Tibial nerve (tissue), 4 donors: Measurements from ENCODE around the gene AIFM3. TPM values are rescaled to one million over a fixed set of nuclear protein-coding genes. Genes with fewer than 3 reads are reported as not detected.

Experiments used
- DNase-seq, 2 donors: peaks; one replicate each; pipeline ENCODE4 v3.0.0-alpha.2; 2019; ENCODE audit warnings: low spot score in 2 of 2
- H3K27ac ChIP-seq, 4 donors: fragments of 200-600 bp; sonication (generic) in 3 of 4; one replicate each; pipeline ENCODE4 v1.5.1; 2017 to 2019; ENCODE audit warnings: mild to moderate bottlenecking in 1 of 4
- H3K27me3 ChIP-seq, 2 donors: fragments of 200-600 bp; sonication (generic) in 1 of 2; one replicate each; pipeline versions ENCODE4 v1.5.1 to v1.6.0; 2017 to 2019
- H3K36me3 ChIP-seq, 3 donors: fragments of 200-600 bp; sonication (generic); one replicate each; pipeline ENCODE4 v1.5.1; 2018 to 2019
- H3K4me1 ChIP-seq, 4 donors: fragments of 200-600 bp; sonication (generic) in 3 of 4; one replicate each; pipeline ENCODE4 v1.5.1; 2017 to 2019
- H3K4me3 ChIP-seq, 4 donors: fragments of 200-600 bp; sonication (generic) in 3 of 4; one replicate each; pipeline ENCODE4 v1.5.1; 2017 to 2019; ENCODE audit warnings: mild to moderate bottlenecking in 1 of 4, moderate library complexity in 1 of 4
- H3K9me3 ChIP-seq, 4 donors: fragments of 200-600 bp; sonication (generic) in 3 of 4; one replicate each; pipeline ENCODE4 v1.5.1; 2017 to 2019
- CTCF ChIP-seq, 5 experiments: fragments of 200-600 bp in 3 of 5; fragments of 450-650 bp in 2 of 5; sonication (generic) in 3 of 5; IDR thresholded peaks; one replicate each; pipeline ENCODE4 v1.5.1; 2016 to 2019; ENCODE audit warnings: antibody characterized with exemption in 5 of 5, mild to moderate bottlenecking in 3 of 5, moderate library complexity in 2 of 5
- EP300 ChIP-seq, 2 donors: sonication (generic); formaldehyde crosslinking; IDR thresholded peaks; one replicate each; pipeline ENCODE4 v1.6.1; 2017; ENCODE audit warnings: antibody characterized with exemption in 2 of 2, mild to moderate bottlenecking in 1 of 2
- POLR2A ChIP-seq, 2 donors: fragments of 450-650 bp; IDR thresholded peaks; one replicate each; pipeline ENCODE4 v1.6.1; 2017; ENCODE audit warnings: antibody characterized with exemption in 2 of 2, mild to moderate bottlenecking in 2 of 2, moderate library complexity in 2 of 2
- WGBS, 2 donors: methylation state at CpG; one replicate each; pipeline ENCODE4 v1.1.5; 2018; 5-methylcytosine and 5-hydroxymethylcytosine counted together
- total RNA-seq, 4 donors: library from RNA; depleted of rRNA; stranded (reverse); fragments of >200 nt; gene quantifications; one replicate each; pipeline ENCODE4 v1.1.0, GENCODE V29; 2016

AIFM3 gene
- total RNA-seq, 4 donors from 2014 or later = 0.59 to 3.1 (median 1.8) TPM

- H3K36me3 ChIP-seq = no peaks in the 10 kb centered on the region
- H3K27ac ChIP-seq = no peak overlapping the region
- H3K4me1 ChIP-seq = peaks cover 0 to 18% (median 9%) of the 10 kb centered on the region in 4 donors
- peaks cover 0 to 40% of the 10 kb centered on the region in 2 donors for H3K27me3 ChIP-seq
- TF ChIP-seq EP300 (IDR thresholded peaks at IDR 0.05) (no peak), CTCF (IDR thresholded peaks at IDR 0.05) (no peak), POLR2A (IDR thresholded peaks at IDR 0.05) (no peak)
- H3K4me3 ChIP-seq = no peak overlapping the region
- DNase-seq = no peak
- H3K9me3 ChIP-seq = no peaks in the 10 kb centered on the region
- 57 to 59% methylated on average over 12 of the region's 12 CpGs for WGBS, 2 donors
Measured at GRCh38 chr22:21029486-21030025, 62.5 kb downstream of the AIFM3 start.

- Histone ChIP-seq H3K4me1 (peaks cover 0 to 18% (median 9%) of the 10 kb centered on the region in 4 donors), H3K27ac (no peak overlapping the region), H3K9me3 (no peaks in the 10 kb centered on the region), H3K36me3 (no peaks in the 10 kb centered on the region), H3K4me3 (no peak overlapping the region), H3K27me3 (peaks cover 0 to 40% of the 10 kb centered on the region in 2 donors)
- DNase-seq = no peak
- TF ChIP-seq EP300 (IDR thresholded peaks at IDR 0.05) (no peak), POLR2A (IDR thresholded peaks at IDR 0.05) (no peak), CTCF (IDR thresholded peaks at IDR 0.05) (no peak)
- WGBS, 2 donors = 91 to 96% methylated on average over 15 of the region's 15 CpGs
Measured at GRCh38 chr22:21030032-21030431, 63.0 kb downstream of the AIFM3 start.

Other genes with a start within 250 kb of the AIFM3 start
- 1 to 10 TPM in 1 of 4 donors, under 1 TPM in 1, not detected in 2; 0.42 to 1.2 TPM for gene SERPIND1, start 193.1 kb upstream of the AIFM3 start, total RNA-seq
- 100 to 1,000 TPM in 2 of 4 donors, 10 to 100 TPM in 2; 76.5 to 164 (median 115) TPM for gene PI4KA, start 108.4 kb upstream of the AIFM3 start, total RNA-seq
- gene SNAP29, start 108.2 kb upstream of the AIFM3 start, total RNA-seq = 10 to 100 TPM; 18.3 to 36.1 (median 19.6) TPM
- 10 to 100 TPM; 44.7 to 59.0 (median 51.5) TPM for gene CRKL, start 49.8 kb upstream of the AIFM3 start, total RNA-seq
- 100 to 1,000 TPM in 1 of 4 donors, 10 to 100 TPM in 3; 59.8 to 127 (median 66.5) TPM for gene LZTR1, start 15.0 kb downstream of the AIFM3 start, total RNA-seq
- gene THAP7, start 34.9 kb downstream of the AIFM3 start, total RNA-seq = 10 to 100 TPM; 46.9 to 71.8 (median 49.3) TPM
- 1 to 10 TPM in 1 of 4 donors, under 1 TPM in 3; 0.63 to 3.3 (median 0.78) TPM for gene P2RX6, start 47.9 kb downstream of the AIFM3 start, total RNA-seq
- gene SLC7A4, start 65.3 kb downstream of the AIFM3 start, total RNA-seq = 1 to 10 TPM in 1 of 4 donors, under 1 TPM in 1, not detected in 2; 0.22 to 1.3 TPM
- gene LRRC74B, start 78.7 kb downstream of the AIFM3 start, total RNA-seq = under 1 TPM in 1 of 4 donors, not detected in 3; 0.39 TPM